Mesendoderm (in vitro differentiated cells): Measurements from ENCODE around the gene MBNL2.

Experiments
- DNase-seq: peaks from one replicate; pipeline ENCODE4 v3.0.0; 2013
- H2AK5ac ChIP-seq: 2 replicates; pipeline ENCODE4 v1.6.1; 2013; ENCODE audit warnings: low read length, inconsistent platforms
- H2BK120ac ChIP-seq: 2 replicates; pipeline ENCODE4 v1.6.1; 2013; ENCODE audit warnings: low read depth, mild to moderate bottlenecking, low read length, moderate library complexity, mixed read lengths
- H2BK15ac ChIP-seq: replicated peaks from 2 replicates; pipeline ENCODE4 v1.6.1; 2013; ENCODE audit warnings: low read depth, mild to moderate bottlenecking, moderate library complexity
- H2BK5ac ChIP-seq: 2 replicates; pipeline ENCODE4 v1.6.1; 2013; ENCODE audit warnings: low read length, inconsistent platforms
- H3K18ac ChIP-seq: 2 replicates; pipeline ENCODE4 v1.6.1; 2013; ENCODE audit warnings: mild to moderate bottlenecking, low read length, mixed read lengths
- H3K23ac ChIP-seq: one replicate; pipeline ENCODE4 v1.6.1; 2013; ENCODE audit warnings: low read length
- H3K27ac ChIP-seq: 2 replicates; pipeline ENCODE4 v1.5.1; 2013; ENCODE audit warnings: low read depth, mild to moderate bottlenecking, inconsistent platforms, low read length, moderate library complexity
- H3K27me3 ChIP-seq: 2 replicates; pipeline ENCODE4 v1.6.1; 2013; ENCODE audit warnings: low read length, control low read depth, mild to moderate bottlenecking, inconsistent platforms; ENCODE audit not compliant: insufficient read depth, poor library complexity
- H3K36me3 ChIP-seq: 2 replicates; pipeline ENCODE4 v1.6.1; 2013; ENCODE audit warnings: low read length, inconsistent platforms; ENCODE audit not compliant: control insufficient read depth, insufficient read depth
- H3K4ac ChIP-seq: one replicate; pipeline ENCODE4 v1.6.1; 2013; ENCODE audit warnings: low read depth, mild to moderate bottlenecking, low read length, moderate library complexity
- H3K4me1 ChIP-seq: 2 replicates; pipeline ENCODE4 v1.6.1; 2013; ENCODE audit warnings: low read depth, low read length, inconsistent platforms; ENCODE audit not compliant: control insufficient read depth
- H3K4me2 ChIP-seq: 2 replicates; pipeline ENCODE4 v1.6.1; 2013; ENCODE audit warnings: low read length
- H3K4me3 ChIP-seq: 2 replicates; pipeline ENCODE4 v1.5.1; 2013; ENCODE audit warnings: mild to moderate bottlenecking, low read length
- H3K56ac ChIP-seq: one replicate; pipeline ENCODE4 v1.6.1; 2013; ENCODE audit warnings: low read length
- H3K79me1 ChIP-seq: 2 replicates; pipeline ENCODE4 v1.6.1; 2013; ENCODE audit warnings: low read length, inconsistent platforms
- H3K79me2 ChIP-seq: 2 replicates; pipeline ENCODE4 v1.6.1; 2013; ENCODE audit warnings: mild to moderate bottlenecking, low read length; ENCODE audit not compliant: control insufficient read depth, insufficient read depth
- H3K9ac ChIP-seq: 2 replicates; pipeline ENCODE4 v1.6.1; 2013; ENCODE audit warnings: low read length, inconsistent platforms
- H4K5ac ChIP-seq: one replicate; pipeline ENCODE4 v1.6.1; 2013; ENCODE audit warnings: low read length
- H4K8ac ChIP-seq: one replicate; pipeline ENCODE4 v1.6.1; 2013; ENCODE audit warnings: low read depth, mild to moderate bottlenecking, control low read depth, low read length, moderate library complexity
- WGBS: extraction: QIAGEN DNeasy Blood & Tissue Kit; methylation state at CpG from one replicate; pipeline ENCODE4 v1.1.7; 2013; ENCODE audit warnings: low lambda C conversion rate, missing lambda C conversion rate; ENCODE audit not compliant: insufficient coverage; ENCODE audit errors: extremely low coverage; 5-methylcytosine and 5-hydroxymethylcytosine counted together

MBNL2 gene

GRCh38 chr13:97328222-97328790, 106.2 kb downstream of the MBNL2 start:
- H3K18ac ChIP-seq = peak overlapping the region; percentile 51
- H3K79me1 ChIP-seq = no peaks in the 10 kb centered on the region
- no peak overlapping the region for H3K4me2 ChIP-seq
- H4K5ac ChIP-seq = no peak overlapping the region
- H3K56ac ChIP-seq = peak overlapping the region; percentile 82
- no peak overlapping the region for H3K4me3 ChIP-seq
- peak overlapping the region; percentile 34 for H3K9ac ChIP-seq
- peak overlapping the region; percentile 80 for H3K27ac ChIP-seq
- peak; percentile 98 for DNase-seq
- H2AK5ac ChIP-seq = no peak overlapping the region
- H3K79me2 ChIP-seq = no peaks in the 10 kb centered on the region
- no peak overlapping the region for H3K4ac ChIP-seq
- H3K23ac ChIP-seq = no peak overlapping the region
- H2BK15ac ChIP-seq = no peak overlapping the region
- WGBS = no CpG with 5 or more reads among the region's 12 CpGs
- no peak overlapping the region for H4K8ac ChIP-seq
- H2BK120ac ChIP-seq = peak overlapping the region; percentile 74
- no peak overlapping the region for H2BK5ac ChIP-seq
- no peaks in the 10 kb centered on the region for H3K27me3 ChIP-seq
- no peaks in the 10 kb centered on the region for H3K36me3 ChIP-seq
- peaks cover 4% of the 10 kb centered on the region for H3K4me1 ChIP-seq

DNA sequence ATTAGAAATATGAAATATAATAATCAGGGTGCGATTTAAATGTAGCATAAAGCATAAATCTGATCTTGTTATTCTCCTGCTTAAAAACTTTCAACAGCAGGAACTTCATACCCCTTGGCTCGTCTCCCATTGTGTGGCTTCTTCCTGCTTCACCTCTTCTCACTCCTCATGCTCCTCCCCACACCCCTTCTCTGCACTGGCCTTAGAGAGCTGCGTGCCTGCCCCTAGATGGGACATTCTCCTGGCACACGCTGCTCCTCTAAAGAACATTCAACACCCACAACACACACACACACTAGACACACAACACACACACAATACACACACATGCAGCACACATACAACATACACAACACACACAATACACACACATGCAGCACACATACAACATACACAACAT, 107.2 kb downstream of the MBNL2 start:
- H4K8ac ChIP-seq = no peak overlapping the region
- no peaks in the 10 kb centered on the region for H3K36me3 ChIP-seq
- H3K4ac ChIP-seq = no peak overlapping the region
- H3K9ac ChIP-seq = no peak overlapping the region
- H2BK15ac ChIP-seq = no peak overlapping the region
- no peak overlapping the region for H4K5ac ChIP-seq
- no peak overlapping the region for H3K18ac ChIP-seq
- H3K27me3 ChIP-seq = no peaks in the 10 kb centered on the region
- no peak overlapping the region for H3K27ac ChIP-seq
- no peaks in the 10 kb centered on the region for H3K79me1 ChIP-seq
- no peak overlapping the region for H3K4me2 ChIP-seq
- no peaks in the 10 kb centered on the region for H3K79me2 ChIP-seq
- WGBS = no CpG with 5 or more reads among the region's 4 CpGs
- H3K4me1 ChIP-seq = peaks cover 4% of the 10 kb centered on the region
- H2AK5ac ChIP-seq = no peak overlapping the region
- no peak overlapping the region for H3K56ac ChIP-seq
- H3K4me3 ChIP-seq = no peak overlapping the region
- no peak overlapping the region for H2BK5ac ChIP-seq
- H2BK120ac ChIP-seq = no peak overlapping the region
- DNase-seq = peak; percentile 44
- H3K23ac ChIP-seq = peak overlapping the region; percentile 48

GRCh38 chr13:97330448-97330847, 108.3 kb downstream of the MBNL2 start:
- H3K79me2 ChIP-seq = no peaks in the 10 kb centered on the region
- no peak overlapping the region for H3K4ac ChIP-seq
- H3K4me3 ChIP-seq = no peak overlapping the region
- H2AK5ac ChIP-seq = no peak overlapping the region
- no peak overlapping the region for H3K9ac ChIP-seq
- peaks cover 4% of the 10 kb centered on the region for H3K4me1 ChIP-seq
- no peak overlapping the region for H3K27ac ChIP-seq
- H2BK120ac ChIP-seq = no peak overlapping the region
- H4K5ac ChIP-seq = no peak overlapping the region
- no peaks in the 10 kb centered on the region for H3K27me3 ChIP-seq
- H2BK15ac ChIP-seq = no peak overlapping the region
- H3K36me3 ChIP-seq = no peaks in the 10 kb centered on the region
- no peak overlapping the region for H3K4me2 ChIP-seq
- H2BK5ac ChIP-seq = no peak overlapping the region
- no peak overlapping the region for H3K18ac ChIP-seq
- no peaks in the 10 kb centered on the region for H3K79me1 ChIP-seq
- no peak overlapping the region for H3K23ac ChIP-seq
- WGBS = no CpG with 5 or more reads among the region's 2 CpGs
- H3K56ac ChIP-seq = no peak overlapping the region
- no peak for DNase-seq
- H4K8ac ChIP-seq = no peak overlapping the region

DNA sequence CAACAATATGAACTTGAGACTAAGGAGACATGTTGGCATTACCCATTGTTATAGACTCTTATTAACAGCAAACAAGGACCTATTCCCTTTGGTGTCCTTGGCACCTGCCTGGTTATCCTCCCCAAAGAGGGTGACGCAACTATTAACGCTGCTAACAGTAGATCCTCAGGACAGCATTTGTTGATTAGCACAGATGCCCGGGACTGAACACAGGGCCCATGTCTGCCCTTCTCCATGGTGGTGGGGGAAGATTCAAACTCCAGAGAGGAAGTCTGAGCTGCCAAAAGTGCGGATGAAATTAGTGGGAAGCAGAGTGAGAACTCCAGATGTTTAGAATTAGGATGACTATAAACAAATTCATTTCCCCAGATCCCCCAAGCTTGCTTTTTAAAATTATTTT, 110.6 kb downstream of the MBNL2 start:
- Histone ChIP-seq H3K4me1 (peaks cover 4% of the 10 kb centered on the region), H3K4me3 (no peak overlapping the region), H2BK15ac (no peak overlapping the region), H4K5ac (no peak overlapping the region), H3K27me3 (no peaks in the 10 kb centered on the region), H3K56ac (no peak overlapping the region), H3K4me2 (no peak overlapping the region), H2AK5ac (no peak overlapping the region), H3K27ac (no peak overlapping the region), H4K8ac (no peak overlapping the region), H3K79me2 (no peaks in the 10 kb centered on the region), H2BK5ac (no peak overlapping the region), H3K4ac (no peak overlapping the region), H3K18ac (no peak overlapping the region), H3K79me1 (no peaks in the 10 kb centered on the region), H3K9ac (no peak overlapping the region), H3K36me3 (no peaks in the 10 kb centered on the region), H2BK120ac (no peak overlapping the region), H3K23ac (no peak overlapping the region)
- DNase-seq = no peak
- no CpG with 5 or more reads among the region's 4 CpGs for WGBS

DNA sequence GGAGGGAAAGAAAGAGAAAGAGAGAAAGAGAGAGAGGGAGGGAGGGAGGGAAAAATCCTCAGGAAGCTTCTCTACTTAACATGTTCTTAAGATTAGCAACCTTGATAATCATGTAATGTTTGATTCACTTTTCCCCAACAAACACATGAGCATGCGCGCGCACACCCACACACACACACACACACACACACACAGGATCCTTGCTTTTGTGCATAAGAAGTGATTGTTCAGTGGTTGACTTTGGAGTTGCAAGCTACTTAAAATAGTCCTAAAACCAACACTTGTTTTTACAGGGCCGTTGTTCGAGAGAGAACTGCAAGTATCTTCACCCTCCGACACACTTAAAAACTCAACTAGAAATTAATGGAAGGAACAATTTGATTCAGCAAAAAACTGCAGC, 111.8 kb downstream of the MBNL2 start:
- DNase-seq = no peak
- H4K8ac ChIP-seq = no peak overlapping the region
- no peak overlapping the region for H4K5ac ChIP-seq
- H3K18ac ChIP-seq = no peak overlapping the region
- no peaks in the 10 kb centered on the region for H3K27me3 ChIP-seq
- H3K27ac ChIP-seq = no peak overlapping the region
- no peak overlapping the region for H3K4ac ChIP-seq
- no peaks in the 10 kb centered on the region for H3K79me1 ChIP-seq
- H3K79me2 ChIP-seq = no peaks in the 10 kb centered on the region
- H2AK5ac ChIP-seq = no peak overlapping the region
- H3K4me2 ChIP-seq = no peak overlapping the region
- no peak overlapping the region for H3K23ac ChIP-seq
- no peak overlapping the region for H2BK15ac ChIP-seq
- H3K4me3 ChIP-seq = no peak overlapping the region
- no CpG with 5 or more reads among the region's 6 CpGs for whole genome bisulfite sequencing
- H3K9ac ChIP-seq = no peak overlapping the region
- H3K4me1 ChIP-seq = no peaks in the 10 kb centered on the region
- no peak overlapping the region for H3K56ac ChIP-seq
- no peaks in the 10 kb centered on the region for H3K36me3 ChIP-seq
- H2BK5ac ChIP-seq = no peak overlapping the region
- no peak overlapping the region for H2BK120ac ChIP-seq

DNA sequence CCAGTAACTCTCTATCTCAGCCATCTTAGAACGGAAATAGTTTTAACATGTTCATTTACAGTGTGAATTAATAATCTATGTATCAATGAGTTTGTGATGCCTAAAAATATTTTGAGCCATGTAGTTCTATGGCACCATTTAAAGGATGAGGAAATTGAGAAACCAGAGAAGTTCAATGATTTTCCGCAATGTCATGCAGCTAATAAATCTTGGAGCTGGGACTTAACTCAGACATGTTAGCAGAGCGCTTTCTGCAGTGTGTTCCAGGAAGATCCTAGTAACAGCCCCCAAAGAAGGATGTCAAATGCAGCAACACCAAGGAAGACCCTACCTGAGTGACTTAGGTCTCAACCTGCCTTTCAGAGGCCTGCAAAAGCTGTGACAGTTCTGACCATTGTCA, 112.6 kb downstream of the MBNL2 start:
- Histone ChIP-seq H2AK5ac (no peak overlapping the region), H3K36me3 (no peaks in the 10 kb centered on the region), H2BK5ac (no peak overlapping the region), H3K27me3 (no peaks in the 10 kb centered on the region), H2BK120ac (no peak overlapping the region), H2BK15ac (no peak overlapping the region), H3K9ac (no peak overlapping the region), H3K4me2 (no peak overlapping the region), H3K4me1 (no peaks in the 10 kb centered on the region), H3K4ac (no peak overlapping the region), H4K8ac (no peak overlapping the region), H4K5ac (no peak overlapping the region), H3K18ac (no peak overlapping the region), H3K23ac (no peak overlapping the region), H3K56ac (no peak overlapping the region), H3K4me3 (no peak overlapping the region), H3K79me2 (no peaks in the 10 kb centered on the region), H3K79me1 (no peaks in the 10 kb centered on the region), H3K27ac (no peak overlapping the region)
- no peak for DNase-seq
- WGBS = no CpG with 5 or more reads among the region's 3 CpGs
